KMS-11 (cell line): ENCODE measurements around the gene PPP2R3B.
"Not testable (repeated sequence)": the region's sequence is repeated elsewhere in the genome, so short reads cannot be mapped to it uniquely, and the experiment has no call there.

Experiments
- H2AFZ ChIP-seq: fragments of 200-600 bp; sonication (generic); 2 replicates; pipeline ENCODE4 v1.6.1; 2016; ENCODE audit warnings: antibody characterized with exemption, mixed run types, low read depth
- H3K27ac ChIP-seq: fragments of 200-600 bp; sonication (generic); 2 replicates; pipeline ENCODE4 v1.6.1; 2016; ENCODE audit warnings: mild to moderate bottlenecking, mixed run types
- H3K27me3 ChIP-seq: fragments of 200-600 bp; sonication (generic); 2 replicates; pipeline ENCODE4 v1.6.1; 2017; ENCODE audit warnings: mild to moderate bottlenecking, low read depth, mixed run types, moderate library complexity; ENCODE audit not compliant: insufficient read depth
- H3K36me3 ChIP-seq: fragments of 200-600 bp; sonication (generic); 2 replicates; pipeline ENCODE4 v1.6.1; 2017; ENCODE audit warnings: mild to moderate bottlenecking, mixed run types; ENCODE audit not compliant: insufficient read depth
- H3K4me1 ChIP-seq: fragments of 200-600 bp; sonication (generic); 2 replicates; pipeline ENCODE4 v1.6.1; 2016; ENCODE audit warnings: mild to moderate bottlenecking, low read depth, mixed run types; ENCODE audit not compliant: poor library complexity, severe bottlenecking
- H3K4me2 ChIP-seq: fragments of 200-600 bp; sonication (generic); 2 replicates; pipeline ENCODE4 v1.7.0; 2016; ENCODE audit warnings: mild to moderate bottlenecking, mixed run types
- H3K4me3 ChIP-seq: fragments of 200-600 bp; sonication (generic); IDR thresholded peaks from 2 replicates; pipeline ENCODE4 v1.6.1; 2017; ENCODE audit warnings: low read depth, low read length, mixed read lengths; ENCODE audit not compliant: insufficient read depth
- H3K79me2 ChIP-seq: fragments of 200-600 bp; sonication (generic); 2 replicates; pipeline ENCODE4 v1.6.1; 2016; ENCODE audit warnings: low read depth, mixed run types; ENCODE audit not compliant: insufficient read depth
- H3K9ac ChIP-seq: fragments of 200-600 bp; sonication (generic); 2 replicates; pipeline ENCODE4 v1.6.1; 2016; ENCODE audit warnings: mild to moderate bottlenecking, mixed run types
- H4K20me1 ChIP-seq: fragments of 200-600 bp; sonication (generic); 2 replicates; pipeline ENCODE4 v1.6.1; 2016; ENCODE audit warnings: mild to moderate bottlenecking, mixed run types; ENCODE audit not compliant: insufficient read depth
- TF ChIP-seq, protein P1 (sequence below): fragments of 200-600 bp; sonication (generic); conservative IDR thresholded peaks from 2 replicates; pipeline ENCODE4 v1.6.1; 2017; ENCODE audit warnings: low read depth, mild to moderate bottlenecking, antibody characterized with exemption, low read length, moderate library complexity, mixed read lengths

Gene PPP2R3B

DNA sequence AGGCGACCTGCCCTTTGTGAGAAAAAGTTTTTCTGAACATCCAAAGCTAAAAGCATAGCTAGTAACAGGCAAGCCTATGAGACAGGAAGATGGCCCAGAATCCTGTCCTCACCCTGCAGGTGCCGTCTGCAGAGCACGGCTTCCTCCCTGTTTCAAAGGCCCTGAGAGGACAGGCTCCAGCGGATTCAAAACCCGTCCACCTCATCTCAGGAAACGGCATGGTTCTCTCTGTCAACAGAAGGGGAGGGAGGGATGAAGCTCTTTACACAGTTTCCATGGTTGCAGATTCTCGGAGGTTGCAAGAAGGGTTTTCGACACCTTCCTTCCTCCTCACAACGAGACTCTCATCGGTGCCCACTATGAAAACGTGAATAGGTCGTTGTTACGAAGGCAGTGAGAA lies 8.3 kb downstream of the PPP2R3B start:
- Histone ChIP-seq H4K20me1 (no peaks in the 10 kb centered on the region), H3K4me1 (no peaks in the 10 kb centered on the region), H3K4me2 (no peak overlapping the region), H3K4me3 (no peak overlapping the region), H3K27ac (no peak overlapping the region), H3K36me3 (no peaks in the 10 kb centered on the region), H3K79me2 (no peaks in the 10 kb centered on the region), H3K27me3 (no peaks in the 10 kb centered on the region), H3K9ac (no peak overlapping the region), H2AFZ (no peak overlapping the region)
- TF ChIP-seq, protein P1, sequence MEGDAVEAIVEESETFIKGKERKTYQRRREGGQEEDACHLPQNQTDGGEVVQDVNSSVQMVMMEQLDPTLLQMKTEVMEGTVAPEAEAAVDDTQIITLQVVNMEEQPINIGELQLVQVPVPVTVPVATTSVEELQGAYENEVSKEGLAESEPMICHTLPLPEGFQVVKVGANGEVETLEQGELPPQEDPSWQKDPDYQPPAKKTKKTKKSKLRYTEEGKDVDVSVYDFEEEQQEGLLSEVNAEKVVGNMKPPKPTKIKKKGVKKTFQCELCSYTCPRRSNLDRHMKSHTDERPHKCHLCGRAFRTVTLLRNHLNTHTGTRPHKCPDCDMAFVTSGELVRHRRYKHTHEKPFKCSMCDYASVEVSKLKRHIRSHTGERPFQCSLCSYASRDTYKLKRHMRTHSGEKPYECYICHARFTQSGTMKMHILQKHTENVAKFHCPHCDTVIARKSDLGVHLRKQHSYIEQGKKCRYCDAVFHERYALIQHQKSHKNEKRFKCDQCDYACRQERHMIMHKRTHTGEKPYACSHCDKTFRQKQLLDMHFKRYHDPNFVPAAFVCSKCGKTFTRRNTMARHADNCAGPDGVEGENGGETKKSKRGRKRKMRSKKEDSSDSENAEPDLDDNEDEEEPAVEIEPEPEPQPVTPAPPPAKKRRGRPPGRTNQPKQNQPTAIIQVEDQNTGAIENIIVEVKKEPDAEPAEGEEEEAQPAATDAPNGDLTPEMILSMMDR: no peak

DNA sequence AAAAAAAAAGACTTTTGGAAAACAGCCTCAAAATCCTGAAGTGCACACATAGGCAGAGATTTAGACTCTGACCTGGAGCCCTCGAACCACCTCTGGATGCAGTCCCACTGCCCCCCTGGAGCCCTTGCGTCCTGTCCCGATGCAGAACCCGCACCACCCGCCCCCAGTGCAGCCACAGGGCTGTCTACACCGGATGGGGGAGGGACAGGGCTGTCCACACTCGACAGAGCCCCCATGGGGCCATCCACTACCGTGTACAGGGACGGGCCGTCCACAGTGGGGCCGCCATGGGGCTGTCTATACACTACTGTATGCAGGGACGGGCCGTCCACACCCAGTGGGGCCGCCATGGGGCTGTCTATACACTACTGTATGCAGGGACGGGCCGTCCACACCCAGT lies 10.5 kb downstream of the PPP2R3B start:
- H3K9ac ChIP-seq, H3K36me3 ChIP-seq, H3K27ac ChIP-seq, H4K20me1 ChIP-seq, H2AFZ ChIP-seq, H3K4me1 ChIP-seq, H3K79me2 ChIP-seq, H3K4me3 ChIP-seq, H3K4me2 ChIP-seq, H3K27me3 ChIP-seq: not testable (repeated sequence)

DNA sequence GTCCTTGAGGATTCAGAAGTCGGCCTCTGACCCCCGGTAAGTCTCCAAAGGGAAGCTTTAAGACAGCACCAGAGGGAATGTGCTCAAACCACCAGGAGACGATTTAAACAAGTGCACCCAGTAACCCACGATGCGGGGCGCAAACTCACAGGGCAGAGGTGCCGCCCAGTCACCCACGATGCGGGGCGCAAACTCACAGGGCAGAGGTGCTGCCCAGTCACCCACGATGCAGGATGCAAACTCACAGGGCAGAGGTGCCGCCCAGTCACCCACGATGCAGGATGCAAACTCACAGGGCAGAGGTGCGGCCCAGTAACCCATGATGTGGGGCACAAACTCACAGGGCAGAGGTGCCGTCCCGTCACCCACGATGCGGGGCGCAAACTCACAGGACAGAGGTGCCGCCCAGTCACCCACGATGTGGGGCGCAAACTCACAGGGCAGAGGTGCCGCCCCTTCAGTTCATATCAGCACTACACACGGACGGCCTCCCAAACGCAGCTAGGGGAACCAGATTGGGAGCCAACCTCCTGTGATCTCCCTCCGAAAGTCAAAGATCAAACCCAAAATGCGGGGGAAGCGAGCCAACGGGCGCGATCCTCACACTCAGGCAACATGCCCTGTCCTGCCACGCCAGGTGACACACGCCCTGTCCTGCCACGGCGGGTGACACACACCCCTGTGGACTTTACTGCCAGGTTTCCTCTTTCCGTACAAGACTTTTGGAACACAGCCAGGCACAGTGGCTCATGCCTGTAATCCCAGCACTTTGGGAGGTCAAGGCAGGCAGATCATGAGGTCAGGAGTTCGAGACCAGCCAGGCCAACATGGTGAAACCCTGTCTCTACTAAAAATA lies 11.3 kb downstream of the PPP2R3B start:
- H3K36me3 ChIP-seq: no peaks in the 10 kb centered on the region
- H4K20me1 ChIP-seq: no peaks in the 10 kb centered on the region
- no peak overlapping the region for H3K9ac ChIP-seq
- no peak overlapping the region for H3K4me2 ChIP-seq
- H3K4me3 ChIP-seq: no peak overlapping the region
- no peaks in the 10 kb centered on the region for H3K4me1 ChIP-seq
- TF ChIP-seq, protein P1: no peak
- H3K27me3 ChIP-seq: no peaks in the 10 kb centered on the region
- H3K79me2 ChIP-seq: no peaks in the 10 kb centered on the region
- no peak overlapping the region for H3K27ac ChIP-seq
- no peak overlapping the region for H2AFZ ChIP-seq

DNA sequence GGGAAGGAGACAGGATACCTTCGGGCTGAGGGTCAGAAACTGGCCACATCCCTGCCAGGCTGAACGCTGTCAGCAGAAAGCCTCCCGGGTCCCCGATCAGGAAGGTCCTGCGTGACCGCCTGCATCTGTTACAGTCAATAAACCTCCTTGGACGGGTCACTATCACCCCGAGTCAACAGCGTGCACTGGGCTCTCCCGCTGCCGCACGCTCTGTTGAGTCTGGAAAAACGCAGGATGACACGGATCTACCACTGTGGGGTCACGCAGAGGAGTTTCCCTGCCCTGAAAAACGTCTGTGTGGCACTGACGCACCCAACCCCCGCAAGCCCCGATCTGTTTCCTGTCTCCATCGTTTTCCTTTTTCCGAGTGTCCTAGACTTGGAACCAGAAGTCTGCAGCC lies 12.1 kb downstream of the PPP2R3B start:
- Histone ChIP-seq H2AFZ (no peak overlapping the region), H3K27me3 (no peaks in the 10 kb centered on the region), H4K20me1 (no peaks in the 10 kb centered on the region), H3K36me3 (no peaks in the 10 kb centered on the region), H3K4me3 (no peak overlapping the region), H3K79me2 (no peaks in the 10 kb centered on the region), H3K27ac (no peak overlapping the region), H3K9ac (no peak overlapping the region), H3K4me1 (no peaks in the 10 kb centered on the region), H3K4me2 (no peak overlapping the region)
- TF ChIP-seq, protein P1: no peak
